IPS-11a (cell line): ENCODE results near the gene PPP1R3F.
"Not testable (repeated sequence)": the region's sequence is repeated elsewhere in the genome, so short reads cannot be mapped to it uniquely, and the experiment has no call there.

Experiments used
- H3K4me3 ChIP-seq: one replicate; pipeline ENCODE4 v1.5.1; 2013; ENCODE audit warnings: low read depth, low read length, control low read depth

Gene PPP1R3F

GRCh38 chrX:49272421-49272820, 2.8 kb downstream of the PPP1R3F start:
- no peak overlapping the region for H3K4me3 ChIP-seq

GRCh38 chrX:49273181-49273727, 3.7 kb downstream of the PPP1R3F start:
- no peak overlapping the region for H3K4me3 ChIP-seq

- H3K4me3 ChIP-seq, result no peak overlapping the region
Measured at GRCh38 chrX:49276207-49276606, 6.6 kb downstream of the PPP1R3F start.

- no peak overlapping the region for H3K4me3 ChIP-seq
Measured at GRCh38 chrX:49276671-49277534, 7.3 kb downstream of the PPP1R3F start.

GRCh38 chrX:49277535-49277830, 7.9 kb downstream of the PPP1R3F start:
- no peak overlapping the region for H3K4me3 ChIP-seq

GRCh38 chrX:49278081-49278480, 8.5 kb downstream of the PPP1R3F start:
- H3K4me3 ChIP-seq, result no peak overlapping the region

- H3K4me3 ChIP-seq, result no peak overlapping the region
Measured at GRCh38 chrX:49282647-49283011, 13.0 kb downstream of the PPP1R3F start.

GRCh38 chrX:49284212-49284611, 14.6 kb downstream of the PPP1R3F start:
- H3K4me3 ChIP-seq, result no peak overlapping the region

- H3K4me3 ChIP-seq, result no peak overlapping the region
Measured at GRCh38 chrX:49286136-49286535, 16.5 kb downstream of the PPP1R3F start.

- H3K4me3 ChIP-seq, result no peak overlapping the region
Measured at GRCh38 chrX:49286581-49286980, 17.0 kb downstream of the PPP1R3F start.

- H3K4me3 ChIP-seq, result no peak overlapping the region
Measured at GRCh38 chrX:49287665-49288064, 18.1 kb downstream of the PPP1R3F start.

GRCh38 chrX:49290215-49290614, 20.6 kb downstream of the PPP1R3F start:
- no peak overlapping the region for H3K4me3 ChIP-seq

- H3K4me3 ChIP-seq, result no peak overlapping the region
Measured at GRCh38 chrX:49291615-49292337, 22.2 kb downstream of the PPP1R3F start.

GRCh38 chrX:49292400-49293362, 23.1 kb downstream of the PPP1R3F start:
- H3K4me3 ChIP-seq, result no peak overlapping the region

- H3K4me3 ChIP-seq, result not testable (repeated sequence)
Measured at GRCh38 chrX:49299293-49299692, 29.7 kb downstream of the PPP1R3F start.

GRCh38 chrX:49300703-49301102, 31.1 kb downstream of the PPP1R3F start:
- H3K4me3 ChIP-seq, result no peak overlapping the region

- H3K4me3 ChIP-seq, result no peak within 1 kb of the TSS
Measured at GRCh38 chrX:49303346-49303745, 33.8 kb downstream of the PPP1R3F start, which contains the start of gene GAGE10. TSS of gene GAGE10 (plus strand) at chrX:49303646. CDS start at chrX:49304860, 1,214 bp downstream.

- not testable (repeated sequence) for H3K4me3 ChIP-seq
Measured at GRCh38 chrX:49307775-49308174, 38.2 kb downstream of the PPP1R3F start.

- H3K4me3 ChIP-seq, result no peak overlapping the region
Measured at GRCh38 chrX:49308604-49309269, 39.1 kb downstream of the PPP1R3F start.

GRCh38 chrX:49309401-49309981, 39.9 kb downstream of the PPP1R3F start:
- H3K4me3 ChIP-seq, result no peak overlapping the region
